Upper lobe of right lung (tissue), 1 donor: ENCODE results near the gene HSPA9. TPM values are rescaled to one million over a fixed set of nuclear protein-coding genes. Genes with fewer than 3 reads are reported as not detected.

Experiments used
- ATAC-seq: fragments of 200-7000 bp; cut with Tn5 transposase; one replicate; pipeline ENCODE4 v1.9.1; 2020; ENCODE audit warnings: mild to moderate bottlenecking, moderate library complexity
- DNase-seq: peaks from one replicate; pipeline ENCODE4 v3.0.0-alpha.2; 2020
- H3K27ac ChIP-seq: fragments of 200-600 bp; one replicate; pipeline ENCODE4 v1.8.0; 2022
- H3K27me3 ChIP-seq: fragments of 200-600 bp; one replicate; pipeline ENCODE4 v1.8.0; 2022; ENCODE audit warnings: mild to moderate bottlenecking
- H3K36me3 ChIP-seq: fragments of 200-600 bp; one replicate; pipeline ENCODE4 v1.8.0; 2022
- H3K4me1 ChIP-seq: fragments of 200-600 bp; one replicate; pipeline ENCODE4 v1.8.0; 2022
- H3K4me3 ChIP-seq: fragments of 200-600 bp; one replicate; pipeline ENCODE4 v1.8.0; 2022; ENCODE audit warnings: mild to moderate bottlenecking
- H3K9me3 ChIP-seq: fragments of 200-600 bp; one replicate; pipeline ENCODE4 v1.8.0; 2022
- intact Hi-C: fragments of 100-400 bp; cut with DNase I; formaldehyde crosslinking; loops from one replicate; pipeline ENCODE4 v1.11.0; 2022
- total RNA-seq: library from RNA; stranded (reverse); fragmentation: NEBNext Ultra II Directional; extraction: Animal tissue kit (Norgen Biotek cat#: 25700); gene quantifications from one replicate; pipeline ENCODE4 v1.2.1, GENCODE V29; 2021
- TF ChIP-seq, protein P1 (sequence below): fragments of 200-600 bp; IDR thresholded peaks from one replicate; pipeline ENCODE4 v1.8.0; 2022; ENCODE audit warnings: antibody characterized with exemption
- donor health status: DM: no; HTN: yes; CAD: no; lungs with severe emphysema.

Gene HSPA9
- total RNA-seq, 1 donor from 2014 or later: 164 TPM

DNA sequence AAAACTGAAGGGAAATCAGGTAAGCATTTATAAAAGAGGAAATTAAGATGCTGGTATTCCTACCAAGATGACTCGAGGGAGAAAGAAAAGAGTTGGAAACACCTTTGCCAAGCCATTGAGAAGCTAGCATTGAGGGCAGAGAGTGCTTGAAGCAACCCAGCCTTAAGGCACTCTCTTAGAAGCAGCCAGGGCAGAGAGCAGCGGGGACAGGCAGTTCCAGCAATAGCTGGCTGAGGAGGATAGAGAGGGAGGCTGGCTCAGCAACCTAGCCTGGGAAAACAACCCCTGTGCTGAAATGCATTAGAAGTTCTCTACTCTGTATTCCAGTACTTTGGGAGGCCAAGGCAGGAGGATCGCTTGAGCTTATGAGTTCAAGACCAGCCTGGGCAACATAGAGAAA lies 40.3 kb upstream of the HSPA9 start:
- ATAC-seq: no peak
- intact Hi-C loops: no loop called here
- Histone ChIP-seq H3K27me3 (no peaks in the 10 kb centered on the region), H3K4me3 (no peak overlapping the region), H3K36me3 (no peaks in the 10 kb centered on the region), H3K4me1 (peaks cover 12% of the 10 kb centered on the region), H3K27ac (no peak overlapping the region), H3K9me3 (no peaks in the 10 kb centered on the region)
- TF ChIP-seq, protein P1, sequence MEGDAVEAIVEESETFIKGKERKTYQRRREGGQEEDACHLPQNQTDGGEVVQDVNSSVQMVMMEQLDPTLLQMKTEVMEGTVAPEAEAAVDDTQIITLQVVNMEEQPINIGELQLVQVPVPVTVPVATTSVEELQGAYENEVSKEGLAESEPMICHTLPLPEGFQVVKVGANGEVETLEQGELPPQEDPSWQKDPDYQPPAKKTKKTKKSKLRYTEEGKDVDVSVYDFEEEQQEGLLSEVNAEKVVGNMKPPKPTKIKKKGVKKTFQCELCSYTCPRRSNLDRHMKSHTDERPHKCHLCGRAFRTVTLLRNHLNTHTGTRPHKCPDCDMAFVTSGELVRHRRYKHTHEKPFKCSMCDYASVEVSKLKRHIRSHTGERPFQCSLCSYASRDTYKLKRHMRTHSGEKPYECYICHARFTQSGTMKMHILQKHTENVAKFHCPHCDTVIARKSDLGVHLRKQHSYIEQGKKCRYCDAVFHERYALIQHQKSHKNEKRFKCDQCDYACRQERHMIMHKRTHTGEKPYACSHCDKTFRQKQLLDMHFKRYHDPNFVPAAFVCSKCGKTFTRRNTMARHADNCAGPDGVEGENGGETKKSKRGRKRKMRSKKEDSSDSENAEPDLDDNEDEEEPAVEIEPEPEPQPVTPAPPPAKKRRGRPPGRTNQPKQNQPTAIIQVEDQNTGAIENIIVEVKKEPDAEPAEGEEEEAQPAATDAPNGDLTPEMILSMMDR: no peak
- peak; percentile 25 for DNase-seq

DNA sequence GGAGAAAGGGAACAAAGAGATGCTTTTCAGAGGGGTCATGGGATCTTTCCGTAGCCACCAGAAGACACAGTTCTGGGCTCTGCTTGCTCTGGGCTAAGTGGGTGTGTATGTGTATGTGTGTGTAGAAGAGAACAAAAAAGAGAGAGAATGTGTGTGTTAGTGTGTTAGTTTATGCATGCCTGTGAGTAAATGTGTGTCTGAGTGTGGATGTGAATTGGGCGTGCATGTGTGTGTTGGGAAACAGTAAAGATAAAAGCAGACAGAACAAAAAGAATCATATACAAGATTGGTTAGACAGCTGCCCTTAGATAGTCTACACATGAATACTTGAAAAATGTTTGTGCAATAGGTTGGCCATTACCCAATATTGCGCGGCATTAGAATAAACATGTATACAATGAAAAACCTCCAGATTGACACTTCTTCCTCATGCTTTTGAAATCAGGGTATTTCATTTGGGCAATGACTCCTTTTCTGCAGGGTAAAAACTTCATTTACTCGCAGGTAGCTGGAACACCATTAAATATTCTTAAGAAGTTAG lies 36.5 kb upstream of the HSPA9 start:
- Histone ChIP-seq H3K9me3 (no peaks in the 10 kb centered on the region), H3K27ac (no peak overlapping the region), H3K4me3 (peak overlapping the region; percentile 39), H3K36me3 (no peaks in the 10 kb centered on the region), H3K4me1 (peaks cover 20% of the 10 kb centered on the region), H3K27me3 (no peaks in the 10 kb centered on the region)
- TF ChIP-seq, protein P1: no peak
- ATAC-seq (peak; percentile 43), DNase-seq (no peak)
- intact Hi-C loops: no loop called here

DNA sequence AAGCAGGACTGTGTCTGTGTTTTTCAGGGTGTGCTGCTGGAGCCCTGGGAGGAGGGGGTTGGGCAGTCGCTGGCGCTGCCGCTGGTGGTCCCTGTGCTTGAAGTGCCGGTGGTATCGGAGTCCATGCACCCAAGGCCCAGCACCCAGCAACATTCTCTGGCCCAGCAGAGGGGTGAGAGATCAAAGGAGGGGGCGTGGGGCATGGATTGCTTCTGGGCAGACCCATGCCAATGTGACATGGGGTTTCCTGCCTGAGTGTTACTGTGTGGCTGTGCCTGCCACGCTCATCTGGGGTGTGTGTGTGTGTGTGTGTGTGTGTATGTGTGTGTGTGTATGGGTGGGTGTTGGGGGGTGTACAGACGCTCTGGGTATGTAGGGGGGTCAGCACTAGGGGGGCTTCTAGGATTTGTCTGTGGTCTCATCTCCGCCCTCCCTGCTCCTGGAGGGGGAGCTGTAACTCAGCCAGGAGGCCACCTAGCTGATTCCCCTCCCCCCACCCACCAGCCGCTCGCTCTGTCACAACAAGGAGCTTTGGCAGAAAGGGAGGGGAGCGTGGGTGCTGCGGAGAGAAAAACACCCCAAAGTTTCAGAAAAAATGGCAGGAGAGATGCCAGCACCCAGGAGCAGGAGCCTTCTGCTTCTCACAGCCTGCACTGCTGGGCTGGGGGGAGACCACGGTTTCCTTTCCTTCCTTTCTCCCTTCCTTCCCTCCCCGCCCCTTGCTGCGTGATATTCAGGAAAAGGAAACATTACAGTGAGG lies 35.9 kb upstream of the HSPA9 start:
- Histone ChIP-seq H3K4me3 (peak overlapping the region; percentile 39), H3K27me3 (no peaks in the 10 kb centered on the region), H3K4me1 (peaks cover 20% of the 10 kb centered on the region), H3K9me3 (no peaks in the 10 kb centered on the region), H3K36me3 (no peaks in the 10 kb centered on the region), H3K27ac (no peak overlapping the region)
- intact Hi-C loops: no loop called here
- peak; percentile 42 for ATAC-seq
- DNase-seq: peak; percentile 42
- TF ChIP-seq, protein P1: no peak

DNA sequence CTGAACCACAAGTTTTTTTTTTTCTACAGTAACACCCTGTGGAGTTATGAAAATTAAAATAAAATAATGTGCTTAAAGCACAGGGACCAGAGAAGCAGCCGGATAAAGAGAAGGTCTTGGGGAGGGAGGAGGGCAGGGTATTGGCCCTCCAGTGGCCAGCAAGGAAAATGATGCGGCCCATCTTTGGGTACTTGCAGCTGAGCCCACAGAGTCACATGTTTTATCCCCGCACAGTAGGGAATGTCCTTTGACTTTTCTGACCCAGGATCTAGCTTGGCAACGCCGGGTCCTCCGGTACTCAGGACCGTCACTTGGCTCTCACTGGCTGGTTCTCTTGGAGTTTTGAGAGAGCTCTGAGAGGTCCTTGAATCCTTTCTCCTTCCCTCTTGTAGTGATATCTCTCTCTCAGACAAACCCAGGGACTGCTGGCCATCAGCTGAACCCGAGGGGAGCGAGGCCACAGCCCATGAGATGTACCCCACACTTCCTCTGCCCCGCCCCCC lies 35.3 kb upstream of the HSPA9 start:
- intact Hi-C loops: no loop called here
- H3K27me3 ChIP-seq: no peaks in the 10 kb centered on the region
- DNase-seq: no peak
- peaks cover 21% of the 10 kb centered on the region for H3K4me1 ChIP-seq
- TF ChIP-seq, protein P1: peak; percentile 25
- H3K4me3 ChIP-seq: no peak overlapping the region
- ATAC-seq: peak; percentile 43
- H3K36me3 ChIP-seq: no peaks in the 10 kb centered on the region
- H3K27ac ChIP-seq: no peak overlapping the region
- no peaks in the 10 kb centered on the region for H3K9me3 ChIP-seq

DNA sequence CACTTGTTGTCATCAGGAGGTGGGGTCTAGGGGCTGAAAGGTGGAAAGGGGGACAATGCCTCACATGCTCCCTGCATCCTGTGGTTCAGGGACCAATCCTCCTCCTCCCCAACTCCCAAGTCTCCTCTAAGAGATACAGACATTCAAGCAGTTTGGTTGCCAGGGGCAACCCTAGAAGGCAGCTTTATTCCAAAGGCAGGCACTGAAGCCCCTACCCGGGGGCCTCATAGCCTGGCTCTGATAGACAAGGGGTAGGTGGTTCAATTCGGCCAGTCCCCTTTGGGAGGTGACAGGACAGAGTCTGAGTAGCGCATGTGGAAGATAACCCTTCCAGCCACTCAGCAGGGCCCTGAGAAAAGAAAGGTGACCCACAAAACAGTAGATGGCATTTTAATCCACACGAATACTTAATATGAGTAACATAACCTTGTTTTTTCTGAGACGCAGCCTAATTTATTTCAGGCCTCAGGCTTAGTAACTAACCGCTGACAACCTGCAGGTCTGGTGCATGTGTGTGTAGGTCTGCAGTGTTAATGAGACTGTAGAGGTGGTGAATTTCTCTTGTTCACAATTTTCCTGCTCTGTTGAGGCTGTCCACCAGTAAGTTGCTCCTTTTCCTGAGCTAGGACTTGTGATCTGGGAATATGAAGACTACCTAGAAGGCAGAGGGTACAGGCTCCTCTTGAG lies 31.3 kb upstream of the HSPA9 start:
- TF ChIP-seq, protein P1: no peak
- intact Hi-C loops: no loop called here

More for the DNA sequence above, 31.3 kb upstream of the HSPA9 start:
- Histone ChIP-seq H3K27ac (peak overlapping the region; percentile 12), H3K27me3 (no peaks in the 10 kb centered on the region), H3K36me3 (no peaks in the 10 kb centered on the region), H3K4me3 (no peak overlapping the region), H3K4me1 (peaks cover 28% of the 10 kb centered on the region), H3K9me3 (no peaks in the 10 kb centered on the region)
- ATAC-seq (no peak), DNase-seq (no peak)
